ENCODE data around the gene ADGRD1. TPM values are rescaled to one million over a fixed set of nuclear protein-coding genes. Genes with fewer than 3 reads are reported as not detected.

ADGRD1 gene
- total RNA-seq, 1 donor from 2014 or later = 0.08 TPM

- TF ChIP-seq, protein P1, sequence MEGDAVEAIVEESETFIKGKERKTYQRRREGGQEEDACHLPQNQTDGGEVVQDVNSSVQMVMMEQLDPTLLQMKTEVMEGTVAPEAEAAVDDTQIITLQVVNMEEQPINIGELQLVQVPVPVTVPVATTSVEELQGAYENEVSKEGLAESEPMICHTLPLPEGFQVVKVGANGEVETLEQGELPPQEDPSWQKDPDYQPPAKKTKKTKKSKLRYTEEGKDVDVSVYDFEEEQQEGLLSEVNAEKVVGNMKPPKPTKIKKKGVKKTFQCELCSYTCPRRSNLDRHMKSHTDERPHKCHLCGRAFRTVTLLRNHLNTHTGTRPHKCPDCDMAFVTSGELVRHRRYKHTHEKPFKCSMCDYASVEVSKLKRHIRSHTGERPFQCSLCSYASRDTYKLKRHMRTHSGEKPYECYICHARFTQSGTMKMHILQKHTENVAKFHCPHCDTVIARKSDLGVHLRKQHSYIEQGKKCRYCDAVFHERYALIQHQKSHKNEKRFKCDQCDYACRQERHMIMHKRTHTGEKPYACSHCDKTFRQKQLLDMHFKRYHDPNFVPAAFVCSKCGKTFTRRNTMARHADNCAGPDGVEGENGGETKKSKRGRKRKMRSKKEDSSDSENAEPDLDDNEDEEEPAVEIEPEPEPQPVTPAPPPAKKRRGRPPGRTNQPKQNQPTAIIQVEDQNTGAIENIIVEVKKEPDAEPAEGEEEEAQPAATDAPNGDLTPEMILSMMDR (IDR thresholded peaks at IDR 0.05; ENCODE audit: insufficient read depth, low read length, poor library complexity, severe bottlenecking) = no peak
- Histone ChIP-seq H3K27me3 (ENCODE audit: control insufficient read depth, insufficient read depth, low read length) (no peaks in the 10 kb centered on the region), H3K36me3 (ENCODE audit: control insufficient read depth, insufficient read depth, low read length) (no peaks in the 10 kb centered on the region), H3K4me3 (ENCODE audit: low read depth, low read length) (no peak overlapping the region)
- no peak for DNase-seq (ENCODE audit: low read depth)
Measured at GRCh38 chr12:130922511-130922953, 31.2 kb upstream of the ADGRD1 start.

GRCh38 chr12:130924966-130925665, 28.6 kb upstream of the ADGRD1 start:
- Histone ChIP-seq H3K4me3 (ENCODE audit: low read depth, low read length) (no peak overlapping the region), H3K36me3 (ENCODE audit: control insufficient read depth, insufficient read depth, low read length) (no peaks in the 10 kb centered on the region), H3K27me3 (ENCODE audit: control insufficient read depth, insufficient read depth, low read length) (no peaks in the 10 kb centered on the region)
- TF ChIP-seq, protein P1 (IDR thresholded peaks at IDR 0.05; ENCODE audit: insufficient read depth, low read length, poor library complexity, severe bottlenecking) = no peak
- no peak for DNase-seq (ENCODE audit: low read depth)

DNA sequence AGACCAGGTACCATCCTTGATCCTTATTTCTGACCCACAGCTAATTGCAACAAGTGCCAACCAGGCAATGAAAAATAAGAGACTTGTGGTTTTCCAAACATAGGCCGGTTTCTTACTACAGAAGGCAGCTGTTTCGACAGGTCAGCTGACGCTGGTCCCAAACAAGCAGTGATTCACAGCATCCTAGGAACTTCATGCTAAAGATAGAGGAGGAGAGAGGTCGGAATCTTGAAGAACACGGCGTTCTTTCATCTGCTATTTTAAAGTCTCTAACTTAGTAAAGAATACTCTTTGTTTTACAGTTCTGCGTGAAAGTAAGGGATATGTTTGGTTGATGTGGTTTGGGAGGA, 28.1 kb upstream of the ADGRD1 start:
- H3K27me3 ChIP-seq (ENCODE audit: control insufficient read depth, insufficient read depth, low read length) = no peaks in the 10 kb centered on the region

GRCh38 chr12:130929363-130929762, 24.3 kb upstream of the ADGRD1 start:
- TF ChIP-seq, protein P1 (IDR thresholded peaks at IDR 0.05; ENCODE audit: insufficient read depth, low read length, poor library complexity, severe bottlenecking) = no peak
- H3K36me3 ChIP-seq (ENCODE audit: control insufficient read depth, insufficient read depth, low read length) = no peaks in the 10 kb centered on the region
- no peaks in the 10 kb centered on the region for H3K27me3 ChIP-seq (ENCODE audit: control insufficient read depth, insufficient read depth, low read length)
- no peak for DNase-seq (ENCODE audit: low read depth)
- no peak overlapping the region for H3K4me3 ChIP-seq (ENCODE audit: low read depth, low read length)

More for the DNA sequence above, 28.1 kb upstream of the ADGRD1 start:
- TF ChIP-seq, protein P1 (IDR thresholded peaks at IDR 0.05; ENCODE audit: insufficient read depth, low read length, poor library complexity, severe bottlenecking) = no peak
- no peak overlapping the region for H3K4me3 ChIP-seq (ENCODE audit: low read depth, low read length)
- no peak for DNase-seq (ENCODE audit: low read depth)
- no peaks in the 10 kb centered on the region for H3K36me3 ChIP-seq (ENCODE audit: control insufficient read depth, insufficient read depth, low read length)

GRCh38 chr12:130932061-130932930, 21.4 kb upstream of the ADGRD1 start:
- TF ChIP-seq, protein P1 (IDR thresholded peaks at IDR 0.05; ENCODE audit: insufficient read depth, low read length, poor library complexity, severe bottlenecking) = no peak
- no peak for DNase-seq (ENCODE audit: low read depth)
- Histone ChIP-seq H3K36me3 (ENCODE audit: control insufficient read depth, insufficient read depth, low read length) (no peaks in the 10 kb centered on the region), H3K4me3 (ENCODE audit: low read depth, low read length) (no peak overlapping the region), H3K27me3 (ENCODE audit: control insufficient read depth, insufficient read depth, low read length) (no peaks in the 10 kb centered on the region)

Measured in kidney epithelial cell (primary cell).